ENCODE data around the gene TEX14. TPM values are rescaled to one million over a fixed set of nuclear protein-coding genes. Genes with fewer than 3 reads are reported as not detected.

TEX14 gene
- total and polyA plus RNA-seq, 2 donors (not counting 3 experiments of a cell fraction or from before 2014, with no cell fraction given): 0.10 TPM; not detected in 1

DNA sequence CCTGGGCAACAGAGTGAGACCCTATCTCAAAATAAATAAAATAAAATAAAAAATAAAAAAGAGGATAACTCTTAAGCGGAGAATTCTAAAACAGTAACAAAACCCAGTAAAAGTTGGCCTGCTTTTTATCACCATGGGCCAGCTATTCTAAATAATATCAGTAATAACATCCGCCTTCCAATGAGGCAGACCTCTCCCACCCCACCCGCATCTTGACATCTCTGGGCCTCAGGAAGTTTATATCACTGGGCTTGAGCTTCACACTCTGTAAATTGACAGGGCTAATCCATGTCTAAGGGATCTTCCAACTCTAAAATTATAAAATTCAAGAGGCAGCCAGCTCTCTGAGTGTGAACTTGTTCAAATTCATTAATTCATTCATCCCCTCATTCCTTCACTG is 94.5 kb downstream of the TEX14 start:
- Histone ChIP-seq H3K9ac (replicated peaks; ENCODE audit: extremely low read depth, insufficient read depth, low read length) (no peak overlapping the region), H3K9me3 (replicated peaks; ENCODE audit: control insufficient read depth, insufficient read depth, low read length) (no peaks in the 10 kb centered on the region), H3K27ac (ENCODE audit: insufficient read depth, low read depth, low read length) (no peak overlapping the region), H3K27me3 (ENCODE audit: control insufficient read depth in 2 of 2, insufficient read depth in 2 of 2, low read length in 2 of 2) (peaks cover 2% of the 10 kb centered on the region in 2 experiments), H3K79me2 (ENCODE audit: control insufficient read depth, insufficient read depth, low read length) (no peaks in the 10 kb centered on the region), H4K20me1 (replicated peaks; ENCODE audit: control insufficient read depth, extremely low read depth, insufficient read depth, low read length) (no peaks in the 10 kb centered on the region), H3K9me1 (replicated peaks; ENCODE audit: control insufficient read depth, extremely low read depth, insufficient read depth, low read length) (no peaks in the 10 kb centered on the region), H3K4me3 (replicated peaks in 1 of 3; ENCODE audit: insufficient read depth in 1 of 3, low read depth in 1 of 3, low read length in 3 of 3) (no peak overlapping the region), H3K4me2 (ENCODE audit: insufficient read depth, low read length) (no peak overlapping the region), H3K36me3 (ENCODE audit: control insufficient read depth in 2 of 2, extremely low read depth in 1 of 2, insufficient read depth in 2 of 2, low read length in 2 of 2) (no peaks in the 10 kb centered on the region), H3K4me1 (ENCODE audit: control insufficient read depth, extremely low read depth, insufficient read depth, low read length) (no peaks in the 10 kb centered on the region), H2AFZ (ENCODE audit: low read depth, low read length) (no peak overlapping the region)
- FAIRE-seq (no peak), DNase-seq (ENCODE audit: low read depth, low spot score) (no peak)
- ChIA-PET CTCF (interaction anchor here (0.9 to 1.9 kb wide), 3 partner anchors 10 to 25 kb away, joined by 4 to 7 read pairs (median 5); no protein-coding TSS in a partner anchor), POLR2A (no interaction called here)
- TF ChIP-seq MYC (IDR thresholded peaks at IDR 0.05; ENCODE audit: low read depth, low read length) (no peak), FOS (IDR thresholded peaks at IDR 0.05; ENCODE audit: borderline replicate concordance, insufficient read depth, low read length) (no peak), POLR2AphosphoS5 (IDR thresholded peaks at IDR 0.05; ENCODE audit: insufficient read depth, low read depth, low read length) (no peak)
- TF ChIP-seq, protein P1, sequence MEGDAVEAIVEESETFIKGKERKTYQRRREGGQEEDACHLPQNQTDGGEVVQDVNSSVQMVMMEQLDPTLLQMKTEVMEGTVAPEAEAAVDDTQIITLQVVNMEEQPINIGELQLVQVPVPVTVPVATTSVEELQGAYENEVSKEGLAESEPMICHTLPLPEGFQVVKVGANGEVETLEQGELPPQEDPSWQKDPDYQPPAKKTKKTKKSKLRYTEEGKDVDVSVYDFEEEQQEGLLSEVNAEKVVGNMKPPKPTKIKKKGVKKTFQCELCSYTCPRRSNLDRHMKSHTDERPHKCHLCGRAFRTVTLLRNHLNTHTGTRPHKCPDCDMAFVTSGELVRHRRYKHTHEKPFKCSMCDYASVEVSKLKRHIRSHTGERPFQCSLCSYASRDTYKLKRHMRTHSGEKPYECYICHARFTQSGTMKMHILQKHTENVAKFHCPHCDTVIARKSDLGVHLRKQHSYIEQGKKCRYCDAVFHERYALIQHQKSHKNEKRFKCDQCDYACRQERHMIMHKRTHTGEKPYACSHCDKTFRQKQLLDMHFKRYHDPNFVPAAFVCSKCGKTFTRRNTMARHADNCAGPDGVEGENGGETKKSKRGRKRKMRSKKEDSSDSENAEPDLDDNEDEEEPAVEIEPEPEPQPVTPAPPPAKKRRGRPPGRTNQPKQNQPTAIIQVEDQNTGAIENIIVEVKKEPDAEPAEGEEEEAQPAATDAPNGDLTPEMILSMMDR (IDR thresholded peaks at IDR 0.05; ENCODE audit: extremely low read depth in 1 of 2, insufficient read depth in 1 of 2, low read depth in 1 of 2, low read length in 2 of 2): no peak
- dilution Hi-C loops (cut with MboI; ENCODE audit: extremely low pct_ligation_motif_present, low sequenced_read_pairs) (no loop called here), intact Hi-C loops (cut with micrococcal nuclease) (no loop called here)
- no TSS peak for BruUV-seq (replicated peaks)

DNA sequence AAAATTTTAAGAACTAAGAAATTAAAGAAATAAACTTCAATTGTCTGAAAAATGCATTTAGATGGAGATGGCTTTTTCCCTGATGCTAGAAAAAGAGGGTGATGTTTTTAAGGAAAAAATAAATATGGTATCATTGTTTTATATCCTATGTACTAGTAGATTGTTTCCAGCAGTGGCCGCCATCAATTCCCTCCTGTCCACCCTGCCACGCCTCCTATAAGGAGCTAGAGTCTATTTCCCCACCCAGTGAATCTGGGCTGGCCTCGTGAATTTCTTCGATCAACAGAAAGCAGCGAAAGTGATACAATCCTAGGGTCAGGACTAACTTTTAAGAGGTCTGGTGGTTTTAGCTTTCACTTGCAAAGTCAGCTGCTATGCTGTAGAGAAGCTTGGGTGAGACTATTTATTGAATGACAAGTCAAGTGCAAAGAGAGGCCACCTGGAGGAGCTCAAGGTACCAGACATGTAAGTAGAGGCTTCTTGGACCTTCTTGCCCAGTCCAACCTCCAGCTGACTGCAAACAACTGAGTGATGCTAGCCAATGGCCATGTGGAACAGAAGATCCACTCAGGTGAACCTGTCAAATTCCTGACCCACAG is 96.6 kb downstream of the TEX14 start:
- Histone ChIP-seq H3K36me3 (ENCODE audit: control insufficient read depth in 2 of 2, extremely low read depth in 1 of 2, insufficient read depth in 2 of 2, low read length in 2 of 2) (no peaks in the 10 kb centered on the region), H3K27ac (ENCODE audit: insufficient read depth, low read depth, low read length) (no peak overlapping the region), H3K4me3 (replicated peaks in 1 of 3; ENCODE audit: insufficient read depth in 1 of 3, low read depth in 1 of 3, low read length in 3 of 3) (no peak overlapping the region), H3K9me1 (replicated peaks; ENCODE audit: control insufficient read depth, extremely low read depth, insufficient read depth, low read length) (no peaks in the 10 kb centered on the region), H3K27me3 (ENCODE audit: control insufficient read depth in 2 of 2, insufficient read depth in 2 of 2, low read length in 2 of 2) (peaks cover 2% of the 10 kb centered on the region in 2 experiments), H3K9me3 (replicated peaks; ENCODE audit: control insufficient read depth, insufficient read depth, low read length) (no peaks in the 10 kb centered on the region), H3K9ac (replicated peaks; ENCODE audit: extremely low read depth, insufficient read depth, low read length) (no peak overlapping the region), H4K20me1 (replicated peaks; ENCODE audit: control insufficient read depth, extremely low read depth, insufficient read depth, low read length) (no peaks in the 10 kb centered on the region), H3K79me2 (ENCODE audit: control insufficient read depth, insufficient read depth, low read length) (no peaks in the 10 kb centered on the region), H3K4me1 (ENCODE audit: control insufficient read depth, extremely low read depth, insufficient read depth, low read length) (no peaks in the 10 kb centered on the region), H3K4me2 (ENCODE audit: insufficient read depth, low read length) (no peak overlapping the region), H2AFZ (ENCODE audit: low read depth, low read length) (no peak overlapping the region)
- DNase-seq (ENCODE audit: low read depth, low spot score) (no peak), FAIRE-seq (no peak)
- no TSS peak for BruUV-seq (replicated peaks)
- ChIA-PET POLR2A (interaction anchor here (1.2 kb wide), 1 partner anchor 36 kb away, joined by 3 read pairs; no protein-coding TSS in a partner anchor), CTCF (interaction anchor here (1.1 to 1.8 kb wide), 4 partner anchors 9 to 410 kb away, joined by 3 to 6 read pairs (median 4); no protein-coding TSS in a partner anchor)
- dilution Hi-C loops (cut with MboI; ENCODE audit: extremely low pct_ligation_motif_present, low sequenced_read_pairs): no loop called here
- no peak for TF ChIP-seq FOS (IDR thresholded peaks at IDR 0.05; ENCODE audit: borderline replicate concordance, insufficient read depth, low read length)
- no peak for TF ChIP-seq MYC (IDR thresholded peaks at IDR 0.05; ENCODE audit: low read depth, low read length)
- TF ChIP-seq POLR2AphosphoS5 (IDR thresholded peaks at IDR 0.05; ENCODE audit: insufficient read depth, low read depth, low read length): no peak
- TF ChIP-seq POLR2A (IDR thresholded peaks at IDR 0.05; ENCODE audit: low read depth, low read length): no peak
- TF ChIP-seq EZH2 (IDR thresholded peaks at IDR 0.05; ENCODE audit: borderline replicate concordance, low read depth, low read length, severe bottlenecking): no peak
- TF ChIP-seq, protein P1 (IDR thresholded peaks at IDR 0.05; ENCODE audit: extremely low read depth in 1 of 2, insufficient read depth in 1 of 2, low read depth in 1 of 2, low read length in 2 of 2): no peak
- TF ChIP-seq GATA2 (IDR thresholded peaks at IDR 0.05; ENCODE audit: insufficient read depth, insufficient read length, low read depth, low read length): no peak
- TF ChIP-seq JUN (IDR thresholded peaks at IDR 0.05; ENCODE audit: borderline replicate concordance, insufficient read depth, insufficient read length, low read depth): no peak
- TF ChIP-seq, protein P2, sequence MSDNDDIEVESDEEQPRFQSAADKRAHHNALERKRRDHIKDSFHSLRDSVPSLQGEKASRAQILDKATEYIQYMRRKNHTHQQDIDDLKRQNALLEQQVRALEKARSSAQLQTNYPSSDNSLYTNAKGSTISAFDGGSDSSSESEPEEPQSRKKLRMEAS (IDR thresholded peaks at IDR 0.05; ENCODE audit: insufficient read depth, insufficient read length): no peak
- intact Hi-C loops (cut with micrococcal nuclease): no loop called here

Measured in endothelial cell of umbilical vein (primary cell).